Thyroid gland (tissue), 4 donors: ENCODE data around the gene HRG. TPM values are rescaled to one million over a fixed set of nuclear protein-coding genes. Genes with fewer than 3 reads are reported as not detected.

ENCODE experiments used
- DNase-seq, 2 donors: peaks; one replicate each; pipeline ENCODE4 v3.0.0-alpha.2; 2019
- H3K27ac ChIP-seq, 3 donors: fragments of 200-600 bp; sonication (generic); 1 replicate in 2 of 3; 2 replicates in 1 of 3; pipeline ENCODE4 v1.5.1; 2016 to 2019; ENCODE audit warnings: mild to moderate bottlenecking in 1 of 3, moderate library complexity in 1 of 3
- H3K27me3 ChIP-seq: fragments of 200-600 bp; sonication (generic); one replicate; pipeline ENCODE4 v1.5.1; 2019
- H3K36me3 ChIP-seq, 2 donors: fragments of 200-600 bp; sonication (generic); one replicate each; pipeline ENCODE4 v1.5.1; 2016 to 2019
- H3K4me1 ChIP-seq, 2 donors: fragments of 200-600 bp; sonication (generic); one replicate each; pipeline ENCODE4 v1.5.1; 2017 to 2019
- H3K4me3 ChIP-seq, 3 donors: fragments of 200-600 bp; sonication (generic); replicated peaks in 1 of 3; 1 replicate in 2 of 3; 2 replicates in 1 of 3; pipeline ENCODE4 v1.5.1; 2016; ENCODE audit warnings: mild to moderate bottlenecking in 1 of 3
- H3K9me3 ChIP-seq: fragments of 200-600 bp; sonication (generic); one replicate; pipeline ENCODE4 v1.5.1; 2017
- POLR2A ChIP-seq, 2 donors: fragments of 450-650 bp; IDR thresholded peaks; one replicate each; pipeline ENCODE4 v1.6.1; 2017; ENCODE audit warnings: antibody characterized with exemption in 2 of 2, mild to moderate bottlenecking in 2 of 2, moderate library complexity in 1 of 2
- WGBS, 2 donors: methylation state at CpG; one replicate each; pipeline ENCODE4 v1.1.5; 2017; 5-methylcytosine and 5-hydroxymethylcytosine counted together
- intact Hi-C: fragments of 100-400 bp; cut with DNase I; formaldehyde crosslinking; loops from one replicate; pipeline ENCODE4 v1.15.1; 2023
- total RNA-seq, 4 donors: library from RNA; depleted of rRNA; stranded (reverse); fragments of >200 nt; gene quantifications; one replicate each; pipeline ENCODE4 v1.2.3, GENCODE V29; 2016
- TF ChIP-seq, protein P1 (sequence below), 6 experiments: fragments of 200-600 bp in 3 of 6; fragments of 450-650 bp in 3 of 6; sonication (generic) in 3 of 6; IDR thresholded peaks; one replicate each; pipeline ENCODE4 v1.5.1; 2016 to 2019; ENCODE audit warnings: antibody characterized with exemption in 6 of 6, mild to moderate bottlenecking in 2 of 6, inconsistent platforms in 1 of 6, moderate library complexity in 1 of 6

The HRG gene
- total RNA-seq, 4 donors from 2014 or later: 0.34 TPM; not detected in 3

DNA sequence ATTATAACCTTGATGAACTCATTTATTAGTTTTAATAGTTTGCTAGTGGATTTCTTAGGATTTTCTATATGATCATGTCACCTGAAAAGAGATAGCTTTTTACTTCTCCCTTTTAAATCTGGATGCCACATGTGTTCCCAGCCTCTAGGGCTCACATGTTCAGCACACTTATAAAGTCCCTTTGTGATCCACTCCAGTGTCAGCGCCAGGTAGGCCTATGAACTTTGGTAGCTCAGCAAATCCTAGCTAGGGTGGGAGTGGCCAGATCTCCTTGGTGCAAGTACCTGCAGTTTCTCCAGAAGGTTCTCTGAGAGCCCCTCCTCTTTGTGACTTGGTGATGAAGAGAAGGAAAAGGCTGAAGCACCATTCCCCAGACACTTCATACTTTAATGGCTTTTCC, 17.0 kb upstream of the HRG start:
- no peak for DNase-seq
- no peaks in the 10 kb centered on the region for H3K36me3 ChIP-seq
- no peaks in the 10 kb centered on the region for H3K9me3 ChIP-seq
- no peaks in the 10 kb centered on the region for H3K27me3 ChIP-seq
- H3K27ac ChIP-seq: no peak overlapping the region
- no peaks in the 10 kb centered on the region for H3K4me1 ChIP-seq
- intact Hi-C loops: no loop called here
- WGBS, 2 donors: 83 to 87% methylated on average over 1 of the region's 1 CpG
- no peak overlapping the region for H3K4me3 ChIP-seq
- TF ChIP-seq POLR2A (IDR thresholded peaks at IDR 0.05): no peak
- TF ChIP-seq, protein P1, sequence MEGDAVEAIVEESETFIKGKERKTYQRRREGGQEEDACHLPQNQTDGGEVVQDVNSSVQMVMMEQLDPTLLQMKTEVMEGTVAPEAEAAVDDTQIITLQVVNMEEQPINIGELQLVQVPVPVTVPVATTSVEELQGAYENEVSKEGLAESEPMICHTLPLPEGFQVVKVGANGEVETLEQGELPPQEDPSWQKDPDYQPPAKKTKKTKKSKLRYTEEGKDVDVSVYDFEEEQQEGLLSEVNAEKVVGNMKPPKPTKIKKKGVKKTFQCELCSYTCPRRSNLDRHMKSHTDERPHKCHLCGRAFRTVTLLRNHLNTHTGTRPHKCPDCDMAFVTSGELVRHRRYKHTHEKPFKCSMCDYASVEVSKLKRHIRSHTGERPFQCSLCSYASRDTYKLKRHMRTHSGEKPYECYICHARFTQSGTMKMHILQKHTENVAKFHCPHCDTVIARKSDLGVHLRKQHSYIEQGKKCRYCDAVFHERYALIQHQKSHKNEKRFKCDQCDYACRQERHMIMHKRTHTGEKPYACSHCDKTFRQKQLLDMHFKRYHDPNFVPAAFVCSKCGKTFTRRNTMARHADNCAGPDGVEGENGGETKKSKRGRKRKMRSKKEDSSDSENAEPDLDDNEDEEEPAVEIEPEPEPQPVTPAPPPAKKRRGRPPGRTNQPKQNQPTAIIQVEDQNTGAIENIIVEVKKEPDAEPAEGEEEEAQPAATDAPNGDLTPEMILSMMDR (IDR thresholded peaks at IDR 0.05): no peak

DNA sequence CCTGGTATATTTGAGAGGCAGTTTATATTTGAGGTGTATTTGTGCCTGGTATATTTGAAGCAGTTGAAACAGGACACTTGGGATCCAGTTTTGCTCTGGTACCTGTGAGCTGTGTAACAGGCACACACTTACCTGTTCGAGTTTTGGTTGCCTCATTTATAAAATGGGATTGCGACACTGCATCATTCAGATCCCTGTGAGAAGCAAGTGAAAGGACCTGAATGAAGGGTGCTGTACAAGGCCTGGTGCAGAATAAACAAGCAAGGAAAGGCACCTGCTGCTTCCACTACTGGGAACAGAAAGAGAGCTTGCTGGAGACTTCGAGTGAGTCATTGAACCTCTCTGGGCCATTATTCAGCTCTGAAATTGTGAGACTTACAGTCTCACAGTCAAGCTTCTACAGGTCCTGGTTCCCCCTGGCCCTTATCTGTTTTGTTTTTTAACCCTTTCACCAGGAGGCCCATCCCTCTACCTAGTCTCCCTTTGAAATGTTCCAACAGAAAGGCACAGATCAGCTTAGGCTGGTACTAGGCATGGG, 14.1 kb upstream of the HRG start:
- no peaks in the 10 kb centered on the region for H3K4me1 ChIP-seq
- 71 to 74% methylated on average over 3 of the region's 3 CpGs for WGBS, 2 donors
- H3K9me3 ChIP-seq: no peaks in the 10 kb centered on the region
- H3K27ac ChIP-seq: no peak overlapping the region
- no peak for TF ChIP-seq POLR2A (IDR thresholded peaks at IDR 0.05)
- TF ChIP-seq, protein P1 (IDR thresholded peaks at IDR 0.05): no peak
- H3K4me3 ChIP-seq: no peak overlapping the region
- no peaks in the 10 kb centered on the region for H3K27me3 ChIP-seq
- intact Hi-C loops: no loop called here
- no peak for DNase-seq
- no peaks in the 10 kb centered on the region for H3K36me3 ChIP-seq

DNA sequence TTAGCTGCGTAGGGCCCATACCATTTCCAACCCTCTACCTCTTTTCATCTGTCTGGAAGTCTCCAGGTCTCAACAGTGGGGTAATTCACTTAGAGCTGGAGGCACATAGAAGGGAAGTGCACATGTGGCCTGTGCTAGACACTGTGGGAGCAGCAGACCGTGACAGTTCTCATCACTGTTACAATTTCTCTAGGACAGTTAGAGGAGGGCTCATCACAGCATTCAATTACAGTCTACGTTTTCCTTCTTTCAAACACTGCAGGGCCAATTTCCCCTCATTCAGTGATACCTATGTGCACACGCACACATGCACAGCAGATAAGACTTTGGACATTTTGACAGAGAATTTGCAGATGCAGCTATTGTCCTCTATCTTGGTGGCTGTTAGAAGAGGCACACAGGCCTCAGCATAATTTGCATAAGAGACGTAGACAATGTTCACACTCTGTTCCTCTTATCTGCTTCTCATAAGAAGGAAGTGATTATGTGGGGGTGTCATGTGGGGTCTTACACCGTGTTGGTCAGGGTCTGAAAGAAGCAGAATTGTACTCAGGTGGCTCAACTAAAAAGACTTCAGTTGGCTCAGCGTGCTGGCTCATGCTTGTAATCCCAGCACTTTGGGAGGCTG, 12.6 kb upstream of the HRG start:
- intact Hi-C loops: no loop called here
- no peak overlapping the region for H3K27ac ChIP-seq
- DNase-seq: no peak
- H3K36me3 ChIP-seq: no peaks in the 10 kb centered on the region
- H3K9me3 ChIP-seq: no peaks in the 10 kb centered on the region
- no peak overlapping the region for H3K4me3 ChIP-seq
- H3K4me1 ChIP-seq: no peaks in the 10 kb centered on the region
- 69 to 85% methylated on average over 7 of the region's 7 CpGs for WGBS, 2 donors
- no peak for TF ChIP-seq POLR2A (IDR thresholded peaks at IDR 0.05)
- TF ChIP-seq, protein P1 (IDR thresholded peaks at IDR 0.05): no peak
- H3K27me3 ChIP-seq: no peaks in the 10 kb centered on the region

DNA sequence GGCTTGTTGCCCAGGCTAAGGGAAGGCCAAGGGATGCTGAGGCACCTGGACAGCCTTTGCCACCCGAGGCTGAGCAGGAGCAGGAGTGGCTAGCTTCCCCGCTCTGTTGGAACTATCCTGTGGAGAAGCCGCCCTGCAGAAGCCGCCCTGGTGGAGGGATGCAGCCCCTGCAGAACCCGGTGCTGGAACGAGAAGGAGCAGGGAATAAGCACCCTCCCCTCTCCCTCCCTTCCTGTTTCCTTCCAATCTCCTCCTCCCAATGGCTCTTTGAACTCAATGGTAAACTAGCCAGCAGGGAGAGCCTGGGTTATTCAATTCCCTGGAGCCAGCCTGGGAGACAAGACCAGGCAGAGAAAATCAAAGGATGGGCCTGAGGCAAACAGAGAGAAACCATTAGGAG, 11.8 kb upstream of the HRG start:
- 55 to 64% methylated on average over 6 of the region's 6 CpGs for WGBS, 2 donors
- no peaks in the 10 kb centered on the region for H3K36me3 ChIP-seq

More for the DNA sequence above, 11.8 kb upstream of the HRG start:
- no peak overlapping the region for H3K4me3 ChIP-seq
- no peak overlapping the region for H3K27ac ChIP-seq
- H3K9me3 ChIP-seq: no peaks in the 10 kb centered on the region
- H3K27me3 ChIP-seq: no peaks in the 10 kb centered on the region
- no peak for DNase-seq
- intact Hi-C loops: no loop called here
- H3K4me1 ChIP-seq: no peaks in the 10 kb centered on the region
- TF ChIP-seq POLR2A (IDR thresholded peaks at IDR 0.05): no peak
- TF ChIP-seq, protein P1 (IDR thresholded peaks at IDR 0.05): no peak
